Activated CD4-positive, alpha-beta T cell treated with anti-CD3 and anti-CD28 coated beads, Interleukin-2, amount 10 ng/mL, durations not matched to agents 7 days and 5 days (primary cell): ENCODE data around the gene TMEM183A. TPM values are rescaled to one million over a fixed set of nuclear protein-coding genes. Genes with fewer than 3 reads are reported as not detected.
A peak's percentile ranks its signal among the peaks of the same experiment; 100 is the strongest.

ENCODE experiments used
- CTCF ChIA-PET: fragments of 350-600 bp; sonication (Branson Sonifier 250); formaldehyde crosslinking; loops from one replicate; lab custom pipeline; 2021; ENCODE audit warnings: antibody characterized with exemption; lab: Charles Lee
- POLR2A ChIA-PET: fragments of 350-600 bp; sonication (Branson Sonifier 250); formaldehyde crosslinking; loops from one replicate; lab custom pipeline; 2021; ENCODE audit warnings: antibody characterized with exemption; lab: Charles Lee
- DNase-seq: peaks from one replicate; pipeline ENCODE4 v3.0.0-alpha.2; 2020
- H3K27ac Mint-ChIP-seq: one replicate; pipeline ENCODE4 v1.8.0; 2021; ENCODE audit warnings: mild to moderate bottlenecking, moderate library complexity, mixed read lengths
- H3K27me3 Mint-ChIP-seq: one replicate; pipeline ENCODE4 v1.8.0; 2021; ENCODE audit warnings: mixed read lengths
- H3K36me3 Mint-ChIP-seq: one replicate; pipeline ENCODE4 v1.8.0; 2021; ENCODE audit warnings: low read depth, mixed read lengths
- H3K4me1 Mint-ChIP-seq: one replicate; pipeline ENCODE4 v1.8.0; 2021; ENCODE audit warnings: mixed read lengths
- H3K4me3 Mint-ChIP-seq: one replicate; pipeline ENCODE4 v1.8.0; 2021; ENCODE audit warnings: mild to moderate bottlenecking, moderate library complexity, mixed read lengths
- H3K9me3 Mint-ChIP-seq: one replicate; pipeline ENCODE4 v1.8.0; 2021; ENCODE audit warnings: mixed read lengths
- total RNA-seq, 2 experiments: library from RNA; stranded (reverse); gene quantifications; one replicate each; pipeline ENCODE4 v1.2.3, GENCODE V29; 2021

TMEM183A gene
- total RNA-seq, 2 experiments from 2014 or later: 68.3 to 72.2 TPM

- no peaks in the 10 kb centered on the region for H3K9me3 Mint-ChIP-seq
- DNase-seq: no peak
- no peaks in the 10 kb centered on the region for H3K27me3 Mint-ChIP-seq
- H3K4me3 Mint-ChIP-seq: no peak overlapping the region
- ChIA-PET POLR2A (no interaction called here), CTCF (interaction anchor here (0.8 to 1.8 kb wide), 4 partner anchors 10 to 179 kb away, joined by 3 to 5 read pairs (median 3); partner anchors contain the start of gene PPFIA4)
- no peaks in the 10 kb centered on the region for H3K36me3 Mint-ChIP-seq
- H3K27ac Mint-ChIP-seq: no peak overlapping the region
- peaks cover 1% of the 10 kb centered on the region for H3K4me1 Mint-ChIP-seq
These were observed 29.0 kb downstream of the TMEM183A start for GRCh38 chr1:203036135-203036534.

- Mint-ChIP-seq H3K36me3 (no peaks in the 10 kb centered on the region), H3K4me3 (no peak overlapping the region), H3K4me1 (peaks cover 1% of the 10 kb centered on the region), H3K27ac (no peak overlapping the region), H3K9me3 (no peaks in the 10 kb centered on the region), H3K27me3 (no peaks in the 10 kb centered on the region)
- no peak for DNase-seq
- ChIA-PET POLR2A (no interaction called here), CTCF (interaction anchor here (1.2 to 1.8 kb wide), 2 partner anchors 10 to 15 kb away, joined by 3 to 5 read pairs; no protein-coding TSS in a partner anchor)
These were observed 29.4 kb downstream of the TMEM183A start for GRCh38 chr1:203036537-203036936.

GRCh38 chr1:203037509-203038190 lies 30.5 kb downstream of the TMEM183A start:
- H3K27ac Mint-ChIP-seq: no peak overlapping the region
- peaks cover 1% of the 10 kb centered on the region for H3K4me1 Mint-ChIP-seq
- ChIA-PET CTCF (interaction anchor here (1.2 to 3.0 kb wide), 2 partner anchors 10 to 16 kb away, joined by 3 to 25 read pairs; partner anchors contain the start of gene PPFIA4), POLR2A (no interaction called here)
- no peaks in the 10 kb centered on the region for H3K9me3 Mint-ChIP-seq
- no peak for DNase-seq
- H3K4me3 Mint-ChIP-seq: no peak overlapping the region
- H3K36me3 Mint-ChIP-seq: no peaks in the 10 kb centered on the region
- no peaks in the 10 kb centered on the region for H3K27me3 Mint-ChIP-seq

GRCh38 chr1:203038217-203038741 lies 31.1 kb downstream of the TMEM183A start:
- Mint-ChIP-seq H3K9me3 (no peaks in the 10 kb centered on the region), H3K27me3 (no peaks in the 10 kb centered on the region), H3K27ac (no peak overlapping the region), H3K4me1 (peaks cover 1% of the 10 kb centered on the region), H3K36me3 (no peaks in the 10 kb centered on the region), H3K4me3 (no peak overlapping the region)
- ChIA-PET POLR2A (no interaction called here), CTCF (interaction anchor here (0.8 to 3.2 kb wide), 7 partner anchors 8 to 178 kb away, joined by 4 to 32 read pairs (median 16); partner anchors contain the start of gene PPFIA4)
- no peak for DNase-seq

GRCh38 chr1:203038891-203039608 lies 31.9 kb downstream of the TMEM183A start:
- no peak overlapping the region for H3K27ac Mint-ChIP-seq
- ChIA-PET POLR2A (no interaction called here), CTCF (interaction anchor here (0.8 to 3.2 kb wide), 19 partner anchors 9 to 318 kb away, joined by 3 to 32 read pairs (median 5); partner anchors contain the start of gene PPFIA4)

GRCh38 chr1:203039609-203040512 lies 32.7 kb downstream of the TMEM183A start:
- H3K9me3 Mint-ChIP-seq: no peaks in the 10 kb centered on the region
- no peak for DNase-seq
- ChIA-PET CTCF (interaction anchor here (0.7 to 3.2 kb wide), 22 partner anchors 8 to 317 kb away, joined by 3 to 32 read pairs (median 4); partner anchors contain the start of gene PPFIA4), POLR2A (no interaction called here)
- H3K4me1 Mint-ChIP-seq: peaks cover 1% of the 10 kb centered on the region
- no peak overlapping the region for H3K27ac Mint-ChIP-seq
- no peaks in the 10 kb centered on the region for H3K27me3 Mint-ChIP-seq
- H3K4me3 Mint-ChIP-seq: no peak overlapping the region
- H3K36me3 Mint-ChIP-seq: no peaks in the 10 kb centered on the region

More at GRCh38 chr1:203038891-203039608, 31.9 kb downstream of the TMEM183A start:
- peak; percentile 66 for DNase-seq
- Mint-ChIP-seq H3K36me3 (no peaks in the 10 kb centered on the region), H3K4me1 (peaks cover 1% of the 10 kb centered on the region), H3K4me3 (no peak overlapping the region), H3K9me3 (no peaks in the 10 kb centered on the region), H3K27me3 (no peaks in the 10 kb centered on the region)

GRCh38 chr1:203040513-203041275 lies 33.5 kb downstream of the TMEM183A start:
- no peak for DNase-seq
- CTCF ChIA-PET: interaction anchor here (0.8 to 3.2 kb wide), 12 partner anchors 8 to 230 kb away, joined by 3 to 32 read pairs (median 6); partner anchors contain the start of gene PPFIA4
- Mint-ChIP-seq H3K4me3 (no peak overlapping the region), H3K4me1 (peaks cover 1% of the 10 kb centered on the region), H3K27me3 (no peaks in the 10 kb centered on the region), H3K27ac (no peak overlapping the region), H3K9me3 (no peaks in the 10 kb centered on the region), H3K36me3 (no peaks in the 10 kb centered on the region)
- POLR2A ChIA-PET: interaction anchor here (0.7 kb wide), 1 partner anchor 280 kb away, joined by 3 read pairs; no protein-coding TSS in a partner anchor

GRCh38 chr1:203041351-203041932 lies 34.3 kb downstream of the TMEM183A start:
- H3K27me3 Mint-ChIP-seq: no peaks in the 10 kb centered on the region
- H3K4me1 Mint-ChIP-seq: peaks cover 1% of the 10 kb centered on the region
- no peak overlapping the region for H3K4me3 Mint-ChIP-seq
- no peaks in the 10 kb centered on the region for H3K36me3 Mint-ChIP-seq
- no peaks in the 10 kb centered on the region for H3K9me3 Mint-ChIP-seq
- no peak for DNase-seq
- H3K27ac Mint-ChIP-seq: no peak overlapping the region
- ChIA-PET POLR2A (interaction anchor here (0.7 kb wide), 1 partner anchor 279 kb away, joined by 3 read pairs; no protein-coding TSS in a partner anchor), CTCF (interaction anchor here (1.0 to 3.2 kb wide), 4 partner anchors 13 to 226 kb away, joined by 3 to 32 read pairs (median 6); no protein-coding TSS in a partner anchor)

- Mint-ChIP-seq H3K4me1 (peaks cover 4% of the 10 kb centered on the region), H3K4me3 (no peak overlapping the region), H3K9me3 (no peaks in the 10 kb centered on the region), H3K27ac (no peak overlapping the region), H3K36me3 (no peaks in the 10 kb centered on the region), H3K27me3 (no peaks in the 10 kb centered on the region)
- ChIA-PET POLR2A (no interaction called here), CTCF (interaction anchor here (1.3 kb wide), 1 partner anchor 172 kb away, joined by 5 read pairs; no protein-coding TSS in a partner anchor)
- DNase-seq: no peak
These were observed 36.8 kb downstream of the TMEM183A start for GRCh38 chr1:203043830-203044545.

GRCh38 chr1:203044546-203045250 lies 37.5 kb downstream of the TMEM183A start:
- ChIA-PET POLR2A (no interaction called here), CTCF (interaction anchor here (0.8 kb wide), 1 partner anchor 39 kb away, joined by 3 read pairs; no protein-coding TSS in a partner anchor)
- no peak for DNase-seq
- H3K36me3 Mint-ChIP-seq: no peaks in the 10 kb centered on the region
- no peaks in the 10 kb centered on the region for H3K9me3 Mint-ChIP-seq
- H3K27ac Mint-ChIP-seq: no peak overlapping the region
- peaks cover 2% of the 10 kb centered on the region for H3K4me1 Mint-ChIP-seq
- H3K27me3 Mint-ChIP-seq: no peaks in the 10 kb centered on the region
- H3K4me3 Mint-ChIP-seq: no peak overlapping the region
